Cardiac muscle cell (in vitro differentiated cells and primary cell): ENCODE results near the gene TSC22D1. TPM values are rescaled to one million over a fixed set of nuclear protein-coding genes. Genes with fewer than 3 reads are reported as not detected.

Source experiments
- DNase-seq, 2 donors: peaks; one replicate each; pipeline versions ENCODE4 v3.0.0 to v3.0.0-alpha.2; 2010 to 2017; ENCODE audit warnings: low read depth in 1 of 2, low spot score in 1 of 2
- H3K27ac ChIP-seq: fragments of 200-600 bp; sonication (generic); 2 replicates; pipeline ENCODE4 v1.5.1; 2016
- H3K27me3 ChIP-seq: fragments of 200-600 bp; sonication (generic); 2 replicates; pipeline ENCODE4 v1.6.0; 2016; ENCODE audit warnings: control low read depth
- H3K36me3 ChIP-seq: fragments of 200-600 bp; sonication (generic); 2 replicates; pipeline ENCODE4 v1.5.1; 2016; ENCODE audit warnings: control low read depth
- H3K4me1 ChIP-seq: fragments of 200-600 bp; sonication (generic); 2 replicates; pipeline ENCODE4 v1.8.1; 2017; ENCODE audit warnings: low read depth, mild to moderate bottlenecking, mixed run types
- H3K4me3 ChIP-seq: fragments of 200-600 bp; sonication (generic); 2 replicates; pipeline ENCODE4 v1.5.1; 2016; ENCODE audit warnings: mild to moderate bottlenecking
- H3K9me3 ChIP-seq: fragments of 200-600 bp; sonication (generic); 2 replicates; pipeline ENCODE4 v1.5.1; 2017; ENCODE audit warnings: low read depth, mild to moderate bottlenecking, control low read depth
- polyA plus RNA-seq: library from polyadenylated mRNA; unstranded; fragments of >200 nt; fragmentation: Nextera tagmentation; extraction: Ambion mirVana; gene quantifications from 2 replicates; pipeline ENCODE4 v1.2.1, GENCODE V29; 2016
- total RNA-seq: library from RNA; depleted of rRNA; stranded (reverse); fragments of >200 nt; gene quantifications from 2 replicates; pipeline ENCODE4 v1.2.3, GENCODE V29; 2016
- TF ChIP-seq, protein P1 (sequence below): IDR thresholded peaks from 2 replicates; pipeline ENCODE4 v1.5.1; 2012; ENCODE audit warnings: low read depth, mild to moderate bottlenecking, low read length

TSC22D1 gene
- total and polyA plus RNA-seq, 2 experiments from 2014 or later: 226 to 455 TPM

DNA sequence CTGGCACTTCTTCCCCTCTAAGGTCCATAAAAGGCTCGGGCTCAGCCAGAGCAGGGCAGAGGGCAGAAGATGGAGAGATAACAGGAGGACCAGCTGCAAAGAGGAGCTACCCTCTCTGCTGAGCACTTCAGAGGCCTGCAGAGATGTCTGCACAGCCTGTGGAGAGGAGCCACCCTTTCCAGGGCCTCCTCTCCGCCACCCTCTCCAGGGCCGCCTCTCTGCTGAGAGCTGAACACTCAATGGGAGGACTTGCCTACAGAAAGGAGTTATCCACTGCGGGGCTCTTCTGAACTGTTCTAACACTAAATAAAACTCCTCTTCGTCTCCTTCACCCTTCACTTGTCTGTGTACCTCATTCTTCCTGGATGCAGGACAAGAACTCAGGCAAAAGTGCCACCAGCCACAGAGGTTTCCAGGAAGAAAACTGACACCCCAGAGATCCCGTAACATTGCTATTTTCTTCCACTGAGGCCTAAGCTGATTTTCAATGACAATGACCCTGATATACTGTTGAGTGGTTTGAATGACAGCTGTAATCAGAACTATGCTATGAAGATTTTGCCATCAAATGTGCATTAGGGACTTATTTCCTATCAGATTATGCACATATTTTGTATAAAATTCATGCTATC is 16.2 kb upstream of the TSC22D1 start:
- no peak for DNase-seq
- no peaks in the 10 kb centered on the region for H3K4me1 ChIP-seq
- TF ChIP-seq, protein P1, sequence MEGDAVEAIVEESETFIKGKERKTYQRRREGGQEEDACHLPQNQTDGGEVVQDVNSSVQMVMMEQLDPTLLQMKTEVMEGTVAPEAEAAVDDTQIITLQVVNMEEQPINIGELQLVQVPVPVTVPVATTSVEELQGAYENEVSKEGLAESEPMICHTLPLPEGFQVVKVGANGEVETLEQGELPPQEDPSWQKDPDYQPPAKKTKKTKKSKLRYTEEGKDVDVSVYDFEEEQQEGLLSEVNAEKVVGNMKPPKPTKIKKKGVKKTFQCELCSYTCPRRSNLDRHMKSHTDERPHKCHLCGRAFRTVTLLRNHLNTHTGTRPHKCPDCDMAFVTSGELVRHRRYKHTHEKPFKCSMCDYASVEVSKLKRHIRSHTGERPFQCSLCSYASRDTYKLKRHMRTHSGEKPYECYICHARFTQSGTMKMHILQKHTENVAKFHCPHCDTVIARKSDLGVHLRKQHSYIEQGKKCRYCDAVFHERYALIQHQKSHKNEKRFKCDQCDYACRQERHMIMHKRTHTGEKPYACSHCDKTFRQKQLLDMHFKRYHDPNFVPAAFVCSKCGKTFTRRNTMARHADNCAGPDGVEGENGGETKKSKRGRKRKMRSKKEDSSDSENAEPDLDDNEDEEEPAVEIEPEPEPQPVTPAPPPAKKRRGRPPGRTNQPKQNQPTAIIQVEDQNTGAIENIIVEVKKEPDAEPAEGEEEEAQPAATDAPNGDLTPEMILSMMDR: no peak
- no peak overlapping the region for H3K27ac ChIP-seq
- no peaks in the 10 kb centered on the region for H3K36me3 ChIP-seq
- no peak overlapping the region for H3K4me3 ChIP-seq
- H3K27me3 ChIP-seq: no peaks in the 10 kb centered on the region
- no peaks in the 10 kb centered on the region for H3K9me3 ChIP-seq

DNA sequence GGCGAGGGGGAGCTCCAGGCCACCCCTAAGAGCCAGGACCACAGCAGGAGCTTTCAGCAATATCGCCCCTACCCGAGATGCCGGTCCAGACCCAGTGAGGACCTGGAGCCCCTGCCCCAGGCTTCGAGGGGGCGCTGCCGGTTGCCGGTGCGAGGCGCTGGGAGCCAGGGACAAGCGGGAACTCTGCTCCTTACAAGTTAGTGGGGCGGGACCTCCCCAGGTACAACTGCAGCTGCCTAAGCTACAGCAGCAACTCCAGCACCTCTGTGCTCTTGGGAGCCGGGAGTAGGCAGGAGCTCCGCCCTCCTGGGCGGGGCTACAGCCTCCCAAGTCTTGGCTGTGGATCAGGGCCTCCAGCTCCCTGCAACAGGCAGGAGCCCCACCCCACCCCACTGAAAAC is 15.2 kb upstream of the TSC22D1 start:
- no peaks in the 10 kb centered on the region for H3K9me3 ChIP-seq
- no peak overlapping the region for H3K27ac ChIP-seq
- DNase-seq: no peak
- no peak overlapping the region for H3K4me3 ChIP-seq
- TF ChIP-seq, protein P1: no peak
- no peaks in the 10 kb centered on the region for H3K36me3 ChIP-seq
- no peaks in the 10 kb centered on the region for H3K27me3 ChIP-seq
- no peaks in the 10 kb centered on the region for H3K4me1 ChIP-seq

DNA sequence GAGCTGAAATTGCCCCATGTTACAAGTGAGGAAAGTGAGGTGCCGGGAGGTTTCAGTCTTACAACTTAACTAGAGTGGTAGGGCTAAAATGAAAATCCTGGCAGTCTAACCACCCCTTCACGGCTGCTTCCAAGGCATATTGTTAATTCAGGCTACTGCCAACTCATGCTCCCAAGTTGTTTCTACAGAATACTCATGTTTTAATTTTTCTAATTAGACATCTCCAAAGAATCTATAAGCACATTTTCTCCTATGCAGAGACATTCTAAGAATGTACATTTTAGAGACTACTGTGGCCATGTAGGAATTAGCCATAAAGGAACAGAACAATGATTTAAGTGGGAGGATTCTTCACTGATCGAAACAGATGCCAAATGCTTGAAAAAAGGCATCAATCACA is 7.0 kb upstream of the TSC22D1 start:
- no peaks in the 10 kb centered on the region for H3K27me3 ChIP-seq
- TF ChIP-seq, protein P1: no peak

DNA sequence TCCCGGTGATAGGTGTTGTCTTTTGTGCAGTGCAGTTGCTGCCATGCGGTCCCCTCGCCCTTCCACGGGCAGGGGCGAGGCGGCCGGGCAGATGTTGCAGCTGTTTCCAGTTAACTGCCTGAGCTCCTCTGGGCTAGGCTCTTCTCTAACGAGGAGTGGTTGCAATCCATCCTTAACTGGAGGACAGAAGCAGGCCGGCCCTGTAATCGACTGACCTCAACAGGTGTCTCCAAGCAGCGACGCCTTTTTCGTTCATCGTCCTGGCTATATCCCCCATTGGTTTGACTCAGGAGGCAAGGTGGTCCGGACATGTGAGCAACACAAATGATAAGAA is 1.9 kb upstream of the TSC22D1 start:
- Histone ChIP-seq H3K4me3 (peak overlapping the region; percentile 74), H3K9me3 (no peaks in the 10 kb centered on the region), H3K27me3 (no peaks in the 10 kb centered on the region), H3K4me1 (peaks cover 21% of the 10 kb centered on the region), H3K36me3 (no peaks in the 10 kb centered on the region), H3K27ac (peak overlapping the region; percentile 99)
- no peak for DNase-seq
- TF ChIP-seq, protein P1: no peak

More for the DNA sequence above, 7.0 kb upstream of the TSC22D1 start:
- Histone ChIP-seq H3K4me1 (peaks cover 3% of the 10 kb centered on the region), H3K9me3 (no peaks in the 10 kb centered on the region), H3K4me3 (no peak overlapping the region), H3K27ac (no peak overlapping the region), H3K36me3 (no peaks in the 10 kb centered on the region)
- no peak for DNase-seq

DNA sequence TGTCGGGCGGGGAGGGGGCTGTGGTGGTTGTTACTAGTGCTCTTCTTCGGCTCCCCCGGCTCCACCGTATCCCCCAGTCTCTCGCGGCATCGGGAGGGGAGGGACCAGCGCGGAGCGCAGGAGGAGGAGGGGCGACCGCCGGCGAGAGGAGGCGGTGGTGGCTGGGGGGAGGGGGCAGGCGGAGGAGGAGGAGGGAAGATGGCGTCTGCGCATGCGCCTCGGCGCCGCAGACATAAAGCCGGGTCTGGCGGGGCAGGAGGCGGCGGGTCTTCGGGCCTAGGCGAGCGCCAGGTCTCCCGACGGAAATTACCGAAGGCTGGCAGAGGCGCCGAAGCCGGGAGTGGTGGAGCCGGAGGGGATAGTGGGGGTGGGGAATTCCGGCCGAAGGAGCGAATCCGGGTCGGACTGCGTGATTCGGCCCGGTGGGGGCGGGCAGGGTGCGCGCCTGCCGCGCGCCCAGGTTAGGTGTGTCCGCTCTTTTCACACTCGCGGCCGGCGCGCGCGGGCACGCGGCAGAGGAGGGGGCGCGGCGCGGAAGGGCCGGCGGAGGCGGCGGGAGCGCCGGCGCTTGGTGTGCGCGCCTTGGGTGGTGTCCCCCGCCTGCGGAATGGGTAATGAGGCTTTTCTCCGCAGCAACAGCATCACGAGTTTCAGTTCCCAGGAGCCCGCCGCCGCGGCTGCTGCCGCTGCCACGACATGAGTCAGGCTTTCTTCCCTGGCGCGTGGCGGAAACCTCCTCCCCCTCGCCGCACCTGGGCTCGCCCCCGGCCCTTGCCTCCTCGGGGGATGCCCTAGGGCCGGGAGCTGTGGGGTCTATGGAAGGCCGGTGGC is 1.3 kb upstream of the TSC22D1 start:
- peak overlapping the region; percentile 99 for H3K27ac ChIP-seq
- peak; percentile 99 for DNase-seq
- peaks cover 27% of the 10 kb centered on the region for H3K4me1 ChIP-seq
- H3K9me3 ChIP-seq: no peaks in the 10 kb centered on the region
- TF ChIP-seq, protein P1: no peak
- no peaks in the 10 kb centered on the region for H3K36me3 ChIP-seq
- H3K27me3 ChIP-seq: no peaks in the 10 kb centered on the region
- H3K4me3 ChIP-seq: peak overlapping the region; percentile 74
